Loucy (cell line): ENCODE measurements around the gene UNC79.
"Not testable (repeated sequence)": the region's sequence is repeated elsewhere in the genome, so short reads cannot be mapped to it uniquely, and the experiment has no call there.

ENCODE experiments used
- H2AFZ ChIP-seq: fragments of 200-600 bp; sonication (generic); 2 replicates; pipeline ENCODE4 v1.6.0; 2016; ENCODE audit warnings: antibody characterized with exemption, mild to moderate bottlenecking, low read length, moderate library complexity
- H3F3A ChIP-seq: fragments of 200-600 bp; 2 replicates; pipeline ENCODE4 v1.6.0; 2016; ENCODE audit warnings: antibody characterized with exemption, low read depth, mild to moderate bottlenecking
- H3K27me3 ChIP-seq: fragments of 200-600 bp; sonication (generic); 2 replicates; pipeline ENCODE4 v1.6.1; 2014; ENCODE audit warnings: low read length, mild to moderate bottlenecking; ENCODE audit not compliant: insufficient read depth, poor library complexity, severe bottlenecking
- H3K36me3 ChIP-seq: fragments of 200-600 bp; sonication (generic); 2 replicates; pipeline ENCODE4 v1.6.1; 2016; ENCODE audit warnings: low read length; ENCODE audit not compliant: insufficient read depth
- H3K4me1 ChIP-seq: fragments of 200-600 bp; sonication (generic); 2 replicates; pipeline ENCODE4 v1.5.1; 2014; ENCODE audit warnings: low read length, mild to moderate bottlenecking; ENCODE audit not compliant: insufficient read depth, poor library complexity, severe bottlenecking
- H3K4me2 ChIP-seq: fragments of 200-600 bp; sonication (generic); 2 replicates; pipeline ENCODE4 v1.6.0; 2014; ENCODE audit warnings: antibody characterized with exemption, low read length, low read depth, mild to moderate bottlenecking; ENCODE audit not compliant: poor library complexity, severe bottlenecking
- H3K4me3 ChIP-seq: fragments of 200-600 bp; sonication (generic); 2 replicates; pipeline ENCODE4 v1.5.1; 2014; ENCODE audit warnings: low read length, mild to moderate bottlenecking, mixed read lengths; ENCODE audit not compliant: poor library complexity, severe bottlenecking
- H3K79me2 ChIP-seq: fragments of 200-600 bp; sonication (generic); 2 replicates; pipeline ENCODE4 v1.6.1; 2014; ENCODE audit warnings: low read length; ENCODE audit not compliant: insufficient read depth
- H3K9ac ChIP-seq: fragments of 200-600 bp; sonication (generic); 2 replicates; pipeline ENCODE4 v1.6.0; 2014; ENCODE audit warnings: mild to moderate bottlenecking, low read depth, low read length, moderate library complexity; ENCODE audit not compliant: poor library complexity, severe bottlenecking
- H3K9me2 ChIP-seq: fragments of 200-600 bp; sonication (generic); replicated peaks from 2 replicates; pipeline ENCODE4 v1.6.1; 2016; ENCODE audit warnings: low read depth, low read length, mixed read lengths
- H3K9me3 ChIP-seq: fragments of 200-600 bp; sonication (generic); 2 replicates; pipeline ENCODE4 v1.6.1; 2014; ENCODE audit warnings: mild to moderate bottlenecking, antibody characterized with exemption, low read length, low read depth; ENCODE audit not compliant: insufficient read depth
- H4K20me1 ChIP-seq: fragments of 200-600 bp; sonication (generic); 2 replicates; pipeline ENCODE4 v1.6.0; 2014; ENCODE audit warnings: antibody characterized with exemption, low read length, mild to moderate bottlenecking; ENCODE audit not compliant: insufficient read depth, poor library complexity, severe bottlenecking
- EZH2phosphoT487 ChIP-seq: fragments of 200-600 bp; IDR thresholded peaks from 2 replicates; pipeline ENCODE4 v1.6.1; 2018; ENCODE audit warnings: antibody characterized with exemption, mild to moderate bottlenecking, moderate library complexity, borderline replicate concordance
- TF ChIP-seq, protein P1 (sequence below): fragments of 200-600 bp; sonication (generic); conservative IDR thresholded peaks from 2 replicates; pipeline ENCODE4 v1.5.1; 2014; ENCODE audit warnings: mild to moderate bottlenecking, antibody characterized with exemption, low read length

The UNC79 gene

DNA sequence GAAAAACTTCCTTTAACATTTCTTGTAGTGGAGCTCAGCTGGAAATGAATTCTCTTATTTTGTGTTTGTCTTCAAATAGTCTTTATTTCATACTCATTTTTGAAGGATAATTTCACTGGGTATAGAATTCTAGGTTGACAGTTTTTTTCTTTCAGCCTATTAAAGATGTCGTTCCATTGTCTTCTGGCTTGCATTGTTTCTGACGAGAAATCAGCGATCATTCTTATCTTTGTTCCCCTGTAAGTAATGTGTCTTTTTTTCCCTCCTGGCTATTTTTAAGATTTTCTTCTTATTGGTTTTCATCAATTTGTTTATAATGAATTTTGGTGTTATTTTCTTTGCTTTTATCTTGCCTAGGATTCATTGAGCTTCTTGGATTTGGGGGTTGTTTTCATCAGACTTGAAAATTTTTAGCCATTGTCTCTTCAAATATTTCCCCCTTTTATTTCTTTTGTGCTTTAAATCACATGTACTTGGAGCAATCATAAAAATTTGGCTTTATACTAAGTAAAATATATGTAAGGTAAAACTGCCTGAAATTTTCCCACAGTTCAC is 89.4 kb downstream of the UNC79 start:
- H3K4me3 ChIP-seq, result no peak overlapping the region
- H3K36me3 ChIP-seq, result peaks cover 14% of the 10 kb centered on the region
- no peaks in the 10 kb centered on the region for H3K27me3 ChIP-seq
- no peaks in the 10 kb centered on the region for H4K20me1 ChIP-seq
- no peaks in the 10 kb centered on the region for H3K9me2 ChIP-seq
- H3F3A ChIP-seq, result peaks cover 9% of the 10 kb centered on the region; the same call in 1 of the 2 replicates
- H3K79me2 ChIP-seq, result no peaks in the 10 kb centered on the region
- no peak overlapping the region for H3K9ac ChIP-seq
- no peaks in the 10 kb centered on the region for H3K4me1 ChIP-seq
- TF ChIP-seq, protein P1, sequence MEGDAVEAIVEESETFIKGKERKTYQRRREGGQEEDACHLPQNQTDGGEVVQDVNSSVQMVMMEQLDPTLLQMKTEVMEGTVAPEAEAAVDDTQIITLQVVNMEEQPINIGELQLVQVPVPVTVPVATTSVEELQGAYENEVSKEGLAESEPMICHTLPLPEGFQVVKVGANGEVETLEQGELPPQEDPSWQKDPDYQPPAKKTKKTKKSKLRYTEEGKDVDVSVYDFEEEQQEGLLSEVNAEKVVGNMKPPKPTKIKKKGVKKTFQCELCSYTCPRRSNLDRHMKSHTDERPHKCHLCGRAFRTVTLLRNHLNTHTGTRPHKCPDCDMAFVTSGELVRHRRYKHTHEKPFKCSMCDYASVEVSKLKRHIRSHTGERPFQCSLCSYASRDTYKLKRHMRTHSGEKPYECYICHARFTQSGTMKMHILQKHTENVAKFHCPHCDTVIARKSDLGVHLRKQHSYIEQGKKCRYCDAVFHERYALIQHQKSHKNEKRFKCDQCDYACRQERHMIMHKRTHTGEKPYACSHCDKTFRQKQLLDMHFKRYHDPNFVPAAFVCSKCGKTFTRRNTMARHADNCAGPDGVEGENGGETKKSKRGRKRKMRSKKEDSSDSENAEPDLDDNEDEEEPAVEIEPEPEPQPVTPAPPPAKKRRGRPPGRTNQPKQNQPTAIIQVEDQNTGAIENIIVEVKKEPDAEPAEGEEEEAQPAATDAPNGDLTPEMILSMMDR, result no peak
- no peak for TF ChIP-seq EZH2phosphoT487
- peaks cover 42% of the 10 kb centered on the region for H3K9me3 ChIP-seq
- no peak overlapping the region for H2AFZ ChIP-seq
- H3K4me2 ChIP-seq, result no peak overlapping the region

DNA sequence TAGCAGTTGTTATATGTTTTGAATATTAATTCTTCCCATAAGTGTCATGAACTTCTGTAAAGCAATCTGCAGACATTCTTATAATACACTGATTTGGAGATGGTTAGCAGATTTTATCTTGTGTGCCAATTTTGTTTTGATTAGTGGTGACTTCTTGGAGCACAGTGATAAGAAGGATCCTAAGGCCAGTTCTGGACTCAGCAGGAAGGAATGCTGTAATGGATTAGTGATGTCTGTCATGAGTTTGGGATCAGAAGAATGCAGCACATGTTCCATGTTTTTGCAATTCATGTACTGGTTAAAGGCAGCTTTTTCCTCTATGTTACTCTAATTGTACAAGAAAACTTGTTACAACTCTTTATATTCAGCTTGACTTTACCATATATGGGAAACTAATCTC is 91.5 kb downstream of the UNC79 start:
- Histone ChIP-seq H2AFZ (no peak overlapping the region), H3K9me3 (peaks cover 42% of the 10 kb centered on the region)

DNA sequence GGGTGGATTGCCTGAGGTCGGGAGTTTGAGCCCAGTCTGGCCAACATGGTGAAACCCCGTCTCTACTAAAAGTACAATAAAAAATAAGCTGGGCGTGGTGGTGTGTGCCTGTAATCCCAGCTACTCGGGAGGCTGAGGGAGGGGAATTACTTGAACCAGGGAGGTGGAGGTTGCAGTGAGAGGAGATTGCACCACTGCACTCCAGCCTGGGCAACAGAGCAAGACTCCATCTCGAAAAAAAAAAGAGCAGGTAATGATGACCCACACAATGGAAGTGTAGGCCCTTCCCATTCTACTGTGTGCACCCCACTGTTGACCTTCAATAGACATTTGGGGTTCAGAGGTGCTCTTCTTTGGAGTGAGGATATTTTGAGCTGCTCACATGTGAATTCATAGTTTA is 94.5 kb downstream of the UNC79 start:
- H3K9ac ChIP-seq, result not testable (repeated sequence)

More for the DNA sequence above, 91.5 kb downstream of the UNC79 start:
- H3K9me2 ChIP-seq, result no peaks in the 10 kb centered on the region
- no peak overlapping the region for H3K4me2 ChIP-seq
- no peaks in the 10 kb centered on the region for H3K4me1 ChIP-seq
- no peak overlapping the region for H3K9ac ChIP-seq
- H3K27me3 ChIP-seq, result no peaks in the 10 kb centered on the region
- no peaks in the 10 kb centered on the region for H3K79me2 ChIP-seq
- H3F3A ChIP-seq, result peaks cover 9% of the 10 kb centered on the region; the same call in 1 of the 2 replicates
- H3K36me3 ChIP-seq, result peaks cover 14% of the 10 kb centered on the region
- no peak overlapping the region for H3K4me3 ChIP-seq
- no peaks in the 10 kb centered on the region for H4K20me1 ChIP-seq
- TF ChIP-seq, protein P1, result no peak
- no peak for TF ChIP-seq EZH2phosphoT487

More for the DNA sequence above, 94.5 kb downstream of the UNC79 start:
- not testable (repeated sequence) for H2AFZ ChIP-seq, H3K4me2 ChIP-seq, H3K9me2 ChIP-seq, H3F3A ChIP-seq, H4K20me1 ChIP-seq, H3K79me2 ChIP-seq, H3K4me1 ChIP-seq, H3K4me3 ChIP-seq, H3K27me3 ChIP-seq
- H3K36me3 ChIP-seq, result peaks cover 14% of the 10 kb centered on the region
- peaks cover 22% of the 10 kb centered on the region; the same call in 1 of the 2 replicates for H3K9me3 ChIP-seq
